Measurements from ENCODE around the gene NAPSA. TPM values are rescaled to one million over a fixed set of nuclear protein-coding genes. Genes with fewer than 3 reads are reported as not detected.

NAPSA gene
- total and polyA plus RNA-seq, 9 of the 15 experiments (the other 6 are each of a cell fraction or from before 2014, with no cell fraction given), result 0.25 to 1.9 (median 0.69) TPM

DNA sequence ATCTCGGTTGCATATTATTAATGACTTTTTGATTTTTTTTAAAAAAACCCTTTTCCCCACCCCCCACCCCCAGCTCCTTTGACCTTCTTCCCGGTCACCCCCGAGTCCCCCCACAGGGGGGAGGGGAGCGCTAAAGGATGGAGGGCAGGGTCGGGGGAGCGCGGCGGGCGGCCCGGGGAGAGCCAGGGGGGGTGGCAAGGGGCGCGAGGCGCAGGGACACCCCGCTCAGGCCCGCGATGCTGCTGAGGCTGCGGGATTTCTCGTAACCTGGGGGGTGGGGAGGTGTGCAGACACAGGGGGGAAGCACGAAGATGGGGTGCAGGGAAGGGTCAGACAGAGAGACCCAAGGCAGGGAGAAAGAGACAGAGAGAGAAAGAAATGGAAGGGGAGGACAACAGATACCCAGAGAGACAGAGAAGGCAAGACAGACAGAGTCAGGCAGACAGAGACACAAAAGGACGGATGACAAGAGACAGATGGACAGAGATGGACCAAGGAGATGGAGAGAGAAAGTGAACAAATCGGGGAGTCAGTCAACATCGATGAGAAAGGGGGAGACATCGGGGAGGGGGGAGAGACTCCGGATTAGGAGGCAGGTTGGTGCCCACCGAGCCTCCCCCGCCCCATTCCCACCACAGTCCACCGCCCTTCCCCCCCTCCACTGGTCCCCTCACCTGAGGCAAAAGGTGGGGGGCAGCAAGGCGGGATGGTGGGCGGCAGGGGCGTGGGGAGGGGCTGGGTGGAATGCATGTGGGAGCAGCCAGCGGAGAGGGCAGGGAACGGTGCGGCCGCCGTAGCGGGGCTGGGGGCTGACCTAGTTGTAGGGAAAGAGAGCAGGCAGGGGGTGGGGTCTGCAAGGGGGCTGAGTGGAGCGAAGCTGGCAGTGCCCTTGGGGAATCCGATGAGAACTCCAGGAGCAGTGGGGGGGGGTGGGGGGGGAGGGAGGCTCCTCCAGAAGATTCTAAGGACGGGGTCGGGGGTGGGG, 50.4 kb downstream of the NAPSA start (continued):
- TF ChIP-seq CCAR2 (IDR thresholded peaks at IDR 0.05; ENCODE audit: low read depth, low read length), result no peak
- no peak for TF ChIP-seq ZNF324 (CRISPR knock-in tag; IDR thresholded peaks at IDR 0.05)
- TF ChIP-seq ZNF668 (CRISPR knock-in tag; IDR thresholded peaks at IDR 0.05), result no peak
- TF ChIP-seq RFX7 (CRISPR knock-in tag; IDR thresholded peaks at IDR 0.05), result no peak
- TF ChIP-seq, protein P1, sequence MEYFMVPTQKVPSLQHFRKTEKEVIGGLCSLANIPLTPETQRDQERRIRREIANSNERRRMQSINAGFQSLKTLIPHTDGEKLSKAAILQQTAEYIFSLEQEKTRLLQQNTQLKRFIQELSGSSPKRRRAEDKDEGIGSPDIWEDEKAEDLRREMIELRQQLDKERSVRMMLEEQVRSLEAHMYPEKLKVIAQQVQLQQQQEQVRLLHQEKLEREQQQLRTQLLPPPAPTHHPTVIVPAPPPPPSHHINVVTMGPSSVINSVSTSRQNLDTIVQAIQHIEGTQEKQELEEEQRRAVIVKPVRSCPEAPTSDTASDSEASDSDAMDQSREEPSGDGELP (CRISPR knock-in tag; IDR thresholded peaks at IDR 0.05; ENCODE audit: borderline replicate concordance), result no peak
- no peak for TF ChIP-seq ZFP30 (CRISPR knock-in tag; IDR thresholded peaks at IDR 0.05; ENCODE audit: borderline replicate concordance)
- no peak for TF ChIP-seq ZNF174 (CRISPR knock-in tag; IDR thresholded peaks at IDR 0.05)
- no peak for TF ChIP-seq XRCC4 (IDR thresholded peaks at IDR 0.05; ENCODE audit: extremely low read depth, insufficient read depth, insufficient read length)
- TF ChIP-seq, protein P2, sequence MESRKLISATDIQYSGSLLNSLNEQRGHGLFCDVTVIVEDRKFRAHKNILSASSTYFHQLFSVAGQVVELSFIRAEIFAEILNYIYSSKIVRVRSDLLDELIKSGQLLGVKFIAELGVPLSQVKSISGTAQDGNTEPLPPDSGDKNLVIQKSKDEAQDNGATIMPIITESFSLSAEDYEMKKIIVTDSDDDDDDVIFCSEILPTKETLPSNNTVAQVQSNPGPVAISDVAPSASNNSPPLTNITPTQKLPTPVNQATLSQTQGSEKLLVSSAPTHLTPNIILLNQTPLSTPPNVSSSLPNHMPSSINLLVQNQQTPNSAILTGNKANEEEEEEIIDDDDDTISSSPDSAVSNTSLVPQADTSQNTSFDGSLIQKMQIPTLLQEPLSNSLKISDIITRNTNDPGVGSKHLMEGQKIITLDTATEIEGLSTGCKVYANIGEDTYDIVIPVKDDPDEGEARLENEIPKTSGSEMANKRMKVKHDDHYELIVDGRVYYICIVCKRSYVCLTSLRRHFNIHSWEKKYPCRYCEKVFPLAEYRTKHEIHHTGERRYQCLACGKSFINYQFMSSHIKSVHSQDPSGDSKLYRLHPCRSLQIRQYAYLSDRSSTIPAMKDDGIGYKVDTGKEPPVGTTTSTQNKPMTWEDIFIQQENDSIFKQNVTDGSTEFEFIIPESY (CRISPR knock-in tag; IDR thresholded peaks at IDR 0.05), result no peak

Data from K562 (cell line).